Measurements from ENCODE around the gene RPL13. TPM values are rescaled to one million over a fixed set of nuclear protein-coding genes. Genes with fewer than 3 reads are reported as not detected.

RPL13 gene
- total and polyA plus RNA-seq, 10 of the 15 experiments (the other 5 are each of a cell fraction or from before 2014, with no cell fraction given): 386 to 9,428 (median 2,486) TPM

GRCh38 chr16:89572073-89572484, 11.6 kb downstream of the RPL13 start:
- H3K27me3 ChIP-seq (replicated peaks in 1 of 2; ENCODE audit: control insufficient read depth in 2 of 2, insufficient read depth in 2 of 2, low read length in 1 of 2): no peaks in the 10 kb centered on the region; a peak in 1 of 4 replicates
- 0 out of 2 replicates have a peak overlapping the region, but pooled peaks have one; percentile 38 for H3K4me2 ChIP-seq (ENCODE audit: control insufficient read depth, insufficient read depth)
- 0 out of 2 replicates have a peak overlapping the region, but pooled peaks have one; percentile 23 for H2AFZ ChIP-seq (ENCODE audit: control insufficient read depth, low read depth, low read length)
- no peak overlapping the region for H3K9ac ChIP-seq (ENCODE audit: control insufficient read depth, insufficient read depth, low read length)
- ChIA-PET SMC1A (ENCODE audit: uncharacterized antibody, unreplicated experiment) (no interaction called here), CTCF (interaction anchor here (1.1 to 1.4 kb wide), 2 partner anchors 115 to 128 kb away, joined by 3 read pairs; partner anchors contain the start of gene CDK10), RAD21 (ENCODE audit: unreplicated experiment) (no interaction called here), POLR2A (no interaction called here)
- WGBS (ENCODE audit: insufficient coverage, insufficient replicate concordance, low lambda C conversion rate, missing lambda C conversion rate): 56% methylated on average over 14 of the region's 14 CpGs
- FAIRE-seq (no peak), DNase-seq (ENCODE audit: low read depth, low spot score) (no peak), ATAC-seq (peak; percentile 6; the same call in 2 of the 3 replicates)
- H3K9me3 ChIP-seq (replicated peaks; ENCODE audit: control insufficient read depth, insufficient read depth, low read length): no peaks in the 10 kb centered on the region
- H3K27ac ChIP-seq (ENCODE audit: control insufficient read depth, insufficient read depth): no peak overlapping the region
- H4K20me1 ChIP-seq (ENCODE audit: control insufficient read depth, insufficient read depth): no peaks in the 10 kb centered on the region
- BruUV-seq (replicated peaks): no TSS peak
- no peaks in the 10 kb centered on the region for H3K79me2 ChIP-seq (ENCODE audit: control insufficient read depth, insufficient read depth, low read length)
- no peaks in the 10 kb centered on the region for H3K36me3 ChIP-seq (ENCODE audit: control insufficient read depth in 2 of 2, insufficient read depth in 2 of 2, low read length in 1 of 2)
- H3K4me1 ChIP-seq (ENCODE audit: control insufficient read depth, insufficient read depth, low read length): peaks cover 15% of the 10 kb centered on the region
- intact Hi-C loops (cut with micrococcal nuclease; ENCODE audit: unreplicated experiment): no loop called here
- in situ Hi-C loops (cut with MboI): no loop called here
- H3K4me3 ChIP-seq: no peak overlapping the region
- TF ChIP-seq JUND (IDR thresholded peaks at IDR 0.05; ENCODE audit: low read depth, low read length): no peak
- peak; percentile 35; the same call in 1 of the 2 replicates for TF ChIP-seq PKNOX1 (IDR thresholded peaks at IDR 0.05)
- TF ChIP-seq CBFB (IDR thresholded peaks at IDR 0.05; ENCODE audit: low read depth): no peak
- TF ChIP-seq PAX5 (IDR thresholded peaks at IDR 0.05; ENCODE audit: borderline replicate concordance, low read depth, low read length): peak; percentile 66
- TF ChIP-seq SRF (IDR thresholded peaks at IDR 0.05; ENCODE audit: low read depth in 2 of 2, low read length in 2 of 2): no peak
- peak; percentile 13; the same call in 1 of the 2 replicates for TF ChIP-seq IKZF1 (conservative IDR thresholded peaks at IDR 0.05)
- peak; percentile 97 to 99 for TF ChIP-seq BHLHE40 (IDR thresholded peaks at IDR 0.05; ENCODE audit: borderline replicate concordance in 1 of 2, low read depth in 2 of 2, low read length in 1 of 2)
- TF ChIP-seq BCL11A (IDR thresholded peaks at IDR 0.05; ENCODE audit: low read depth, low read length): 0 out of 2 replicates have a peak, but pooled peaks have one; percentile 41
- TF ChIP-seq RUNX3 (IDR thresholded peaks at IDR 0.05; ENCODE audit: low read length): peak; percentile 34; the same call in 1 of the 2 replicates
- no peak for TF ChIP-seq CEBPB (IDR thresholded peaks at IDR 0.05; ENCODE audit: borderline replicate concordance in 1 of 2, low read depth in 2 of 2, low read length in 2 of 2)
- 0 out of 2 replicates have a peak, but pooled peaks have one; percentile 16 for TF ChIP-seq DPF2 (IDR thresholded peaks at IDR 0.05)
- peak; percentile 48; the same call in 1 of the 2 replicates for TF ChIP-seq MLLT1 (IDR thresholded peaks at IDR 0.05)
- peak; percentile 65; the same call in 1 of the 2 replicates for TF ChIP-seq NR2F1 (conservative IDR thresholded peaks at IDR 0.05)
- TF ChIP-seq NKRF (conservative IDR thresholded peaks at IDR 0.05): no peak
- peak; percentile 10 for TF ChIP-seq SP1 (IDR thresholded peaks at IDR 0.05; ENCODE audit: low read depth, low read length)
- TF ChIP-seq SPI1 (IDR thresholded peaks at IDR 0.05; ENCODE audit: borderline replicate concordance, insufficient read depth, low read depth, low read length): peak; percentile 57; the same call in 1 of the 2 replicates
- TF ChIP-seq MEF2B (IDR thresholded peaks at IDR 0.05; ENCODE audit: partially characterized antibody, poor library complexity, severe bottlenecking): peak; percentile 82
- peak; percentile 72 for TF ChIP-seq PBX3 (IDR thresholded peaks at IDR 0.05; ENCODE audit: insufficient replicate concordance, low read depth, low read length)
- TF ChIP-seq NFYA (IDR thresholded peaks at IDR 0.05; ENCODE audit: borderline replicate concordance, low read depth, low read length): no peak
